Pancreas (tissue), 10 donors: Measurements from ENCODE around the gene ZNF362. TPM values are rescaled to one million over a fixed set of nuclear protein-coding genes. Genes with fewer than 3 reads are reported as not detected.

ENCODE experiments used
- ATAC-seq, 4 donors: fragments of 200-7000 bp; cut with Tn5 transposase; one replicate each; pipeline versions ENCODE4 v1.8.0 to v1.9.1; 2020; ENCODE audit warnings: mild to moderate bottlenecking in 4 of 4, moderate library complexity in 4 of 4
- DNase-seq, 6 donors: peaks; one replicate each; pipeline ENCODE4 v3.0.0-alpha.2; 2020
- FAIRE-seq: peaks from 2 replicates; lab custom pipeline; 2012; peaks lifted over from hg19 to GRCh38; lab: Jason Lieb, UNC
- H3K27ac ChIP-seq, 4 donors: fragments of 200-600 bp; sonication (generic); 1 replicate in 3 of 4; 2 replicates in 1 of 4; pipeline versions ENCODE4 v1.5.0 to v1.8.0; 2020
- H3K27me3 ChIP-seq, 4 donors: fragments of 200-600 bp; one replicate each; pipeline ENCODE4 v1.8.0; 2021
- H3K36me3 ChIP-seq, 3 donors: fragments of 200-600 bp; sonication (generic) in 1 of 3; one replicate each; pipeline versions ENCODE4 v1.5.0 to v1.8.0; 2020 to 2021
- H3K4me1 ChIP-seq, 3 donors: fragments of 200-600 bp; one replicate each; pipeline ENCODE4 v1.8.0; 2021
- H3K4me3 ChIP-seq, 4 donors: fragments of 200-600 bp; sonication (generic) in 2 of 4; one replicate each; pipeline versions ENCODE4 v1.5.0 to v1.8.0; 2020 to 2021
- H3K9me3 ChIP-seq, 4 donors: fragments of 200-600 bp; one replicate each; pipeline ENCODE4 v1.8.0; 2021
- WGBS, 2 donors: extraction: QIAGEN DNeasy Blood & Tissue Kit; methylation state at CpG; one replicate each; pipeline ENCODE4 v1.1.7; 2013; 5-methylcytosine and 5-hydroxymethylcytosine counted together
- intact Hi-C, 3 donors: fragments of 100-400 bp; cut with DNase I; formaldehyde crosslinking; loops; one replicate each; pipeline versions ENCODE4 v1.11.1 to v1.14.2; 2022
- polyA plus RNA-seq, 2 donors: library from polyadenylated mRNA; stranded (reverse); fragments of 200-250 nt; gene quantifications; one replicate each; pipeline ENCODE4 v1.2.3, GENCODE V29; 2013
- total RNA-seq, 6 donors: library from RNA; stranded (reverse); fragmentation: NEBNext Ultra II Directional in 4 of 6; extraction: Animal tissue kit (Norgen Biotek cat#: 25700) in 4 of 6; gene quantifications; one replicate each; pipeline versions ENCODE4 v1.2.1 to v1.2.4, GENCODE V29; 2021 to 2023
- TF ChIP-seq, protein P1 (sequence below), 4 donors: fragments of 200-600 bp; sonication (generic) in 3 of 4; IDR thresholded peaks; one replicate each; pipeline versions ENCODE4 v1.5.0 to v1.8.0; 2021; ENCODE audit warnings: antibody characterized with exemption in 4 of 4
- donor health status: healthy with polysubstance abuse.
- donor health status: DM: no; HTN: no; CAD: no; lungs with moderate emphysema.
- donor health status: DM: no; HTN: no; CAD: no.
- donor health status: control.
- donor health status: control.
- donor health status: Bipolar disorder and iron deficiency.
- donor health status: DM: yes; HTN: yes; CAD: no.
- donor health status: DM: no; HTN: no; CAD: no.
- donor health status: DM: no; HTN: no; CAD: no.
- donor health status: DM: yes; HTN: yes; CAD: no.

ZNF362 gene
- total and polyA plus RNA-seq, 8 donors: 11.8 to 19.7 (median 13.9) TPM

DNA sequence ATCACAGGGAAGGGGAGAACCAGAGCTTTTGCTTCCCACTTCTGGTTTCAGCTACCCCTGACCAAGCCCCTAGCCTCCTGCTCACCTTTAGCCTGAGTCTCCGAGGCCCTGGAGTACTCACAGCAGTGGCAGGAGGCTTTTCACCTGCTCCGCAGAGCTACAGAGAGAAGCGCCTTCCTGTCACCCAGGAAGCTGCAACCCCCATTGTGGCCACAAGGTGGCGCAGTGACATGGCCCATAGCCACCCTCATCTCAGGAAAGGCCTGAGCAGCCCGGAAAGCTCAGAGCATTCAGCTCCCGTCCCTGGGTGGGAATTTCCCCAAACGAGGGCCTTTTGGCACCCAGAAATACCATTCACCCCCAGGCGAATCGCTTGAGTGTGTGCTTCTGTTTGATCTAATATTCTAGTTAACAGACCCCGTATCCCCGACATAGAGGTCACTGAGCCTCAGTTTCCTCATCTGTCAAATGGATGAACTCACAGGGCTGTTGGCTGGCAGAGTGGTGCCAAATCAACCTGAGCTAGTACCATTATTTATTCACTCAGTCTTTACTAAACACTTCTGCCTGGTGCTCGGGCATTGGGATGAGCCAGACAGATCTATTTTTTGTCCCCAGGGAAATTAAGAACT is 39.3 kb downstream of the ZNF362 start:
- WGBS, 2 donors: 30 to 32% methylated on average over 12 of the region's 12 CpGs
- peak; percentile 92 to 97 (median 96) for ATAC-seq
- H3K9me3 ChIP-seq: no peaks in the 10 kb centered on the region
- intact Hi-C loops: loop anchor here in 2 of 3 donors (2.0 to 10.0 kb wide), 3 partner anchors 71 to 81 kb away; no protein-coding TSS in a partner anchor
- peak; percentile 73 to 99 (median 90) for DNase-seq
- H3K4me1 ChIP-seq: no peaks in the 10 kb centered on the region
- no peak overlapping the region for H3K4me3 ChIP-seq
- no peaks in the 10 kb centered on the region for H3K27me3 ChIP-seq
- TF ChIP-seq, protein P1, sequence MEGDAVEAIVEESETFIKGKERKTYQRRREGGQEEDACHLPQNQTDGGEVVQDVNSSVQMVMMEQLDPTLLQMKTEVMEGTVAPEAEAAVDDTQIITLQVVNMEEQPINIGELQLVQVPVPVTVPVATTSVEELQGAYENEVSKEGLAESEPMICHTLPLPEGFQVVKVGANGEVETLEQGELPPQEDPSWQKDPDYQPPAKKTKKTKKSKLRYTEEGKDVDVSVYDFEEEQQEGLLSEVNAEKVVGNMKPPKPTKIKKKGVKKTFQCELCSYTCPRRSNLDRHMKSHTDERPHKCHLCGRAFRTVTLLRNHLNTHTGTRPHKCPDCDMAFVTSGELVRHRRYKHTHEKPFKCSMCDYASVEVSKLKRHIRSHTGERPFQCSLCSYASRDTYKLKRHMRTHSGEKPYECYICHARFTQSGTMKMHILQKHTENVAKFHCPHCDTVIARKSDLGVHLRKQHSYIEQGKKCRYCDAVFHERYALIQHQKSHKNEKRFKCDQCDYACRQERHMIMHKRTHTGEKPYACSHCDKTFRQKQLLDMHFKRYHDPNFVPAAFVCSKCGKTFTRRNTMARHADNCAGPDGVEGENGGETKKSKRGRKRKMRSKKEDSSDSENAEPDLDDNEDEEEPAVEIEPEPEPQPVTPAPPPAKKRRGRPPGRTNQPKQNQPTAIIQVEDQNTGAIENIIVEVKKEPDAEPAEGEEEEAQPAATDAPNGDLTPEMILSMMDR (IDR thresholded peaks at IDR 0.05): peak; percentile 92 to 100 (median 98)
- FAIRE-seq: no peak
- H3K27ac ChIP-seq: no peak overlapping the region
- H3K36me3 ChIP-seq: peaks cover 0 to 8% (median 0%) of the 10 kb centered on the region in 3 donors

DNA sequence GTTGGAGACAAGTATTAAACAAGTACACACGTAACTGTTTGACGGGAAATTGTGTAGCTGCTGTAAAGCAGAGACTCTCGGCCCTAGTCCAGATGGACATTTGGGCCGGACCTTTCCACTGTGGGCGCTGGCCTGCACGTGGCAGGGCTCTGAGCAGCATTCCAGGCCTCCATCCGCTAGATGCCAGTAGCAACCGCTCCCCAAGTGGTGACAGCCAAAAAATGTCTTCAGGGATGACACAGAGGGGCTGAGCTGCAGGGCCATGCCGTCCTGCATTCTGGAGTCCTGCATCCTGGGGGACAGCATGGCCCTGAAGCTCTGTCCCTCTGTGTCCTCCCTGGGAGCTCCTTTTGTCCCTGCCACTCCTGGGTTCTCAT is 39.8 kb downstream of the ZNF362 start:
- intact Hi-C loops: loop anchor here in 2 of 3 donors (2.0 to 10.0 kb wide), 3 partner anchors 71 to 81 kb away; no protein-coding TSS in a partner anchor
- Histone ChIP-seq H3K4me3 (no peak overlapping the region), H3K27me3 (no peaks in the 10 kb centered on the region), H3K27ac (no peak overlapping the region), H3K4me1 (no peaks in the 10 kb centered on the region), H3K9me3 (no peaks in the 10 kb centered on the region), H3K36me3 (peaks cover 0 to 8% (median 0%) of the 10 kb centered on the region in 3 donors)
- TF ChIP-seq, protein P1 (IDR thresholded peaks at IDR 0.05): no peak
- no peak for FAIRE-seq
- DNase-seq: peak in 1 of 6 donors; percentile 39
- 77 to 83% methylated on average over 9 of the region's 9 CpGs for WGBS, 2 donors
- ATAC-seq: peak in 1 of 4 donors; percentile 19

DNA sequence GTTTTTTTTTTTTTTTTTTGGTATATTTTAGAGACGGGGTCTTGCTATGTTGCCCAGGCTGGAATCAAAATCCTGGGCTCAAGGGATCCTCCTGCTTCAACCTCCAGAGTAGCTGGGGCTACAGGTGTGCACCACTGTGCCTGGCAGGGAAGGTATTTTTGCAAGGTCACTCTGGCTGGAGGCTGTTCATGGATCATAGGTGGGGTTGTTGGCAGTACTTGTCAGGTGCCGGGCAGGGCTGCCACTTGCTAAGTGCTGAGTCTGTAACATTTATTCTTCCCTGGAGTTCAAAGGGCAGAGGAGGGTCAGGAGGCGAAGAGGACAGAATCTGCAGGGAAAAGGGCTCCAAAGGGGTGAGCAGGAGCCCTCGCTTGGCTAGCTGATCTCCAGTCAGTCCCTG is 40.5 kb downstream of the ZNF362 start:
- Histone ChIP-seq H3K9me3 (no peaks in the 10 kb centered on the region), H3K27ac (no peak overlapping the region), H3K27me3 (no peaks in the 10 kb centered on the region), H3K4me3 (no peak overlapping the region), H3K36me3 (peaks cover 0 to 8% (median 0%) of the 10 kb centered on the region in 3 donors), H3K4me1 (no peaks in the 10 kb centered on the region)
- ATAC-seq: no peak
- intact Hi-C loops: loop anchor here in 2 of 3 donors (2.0 to 10.0 kb wide), 3 partner anchors 70 to 82 kb away; no protein-coding TSS in a partner anchor
- TF ChIP-seq, protein P1 (IDR thresholded peaks at IDR 0.05): no peak
- no peak for FAIRE-seq
- DNase-seq: peak in 1 of 6 donors; percentile 30
- 70 to 97% methylated on average over 4 of the region's 4 CpGs for WGBS, 2 donors

DNA sequence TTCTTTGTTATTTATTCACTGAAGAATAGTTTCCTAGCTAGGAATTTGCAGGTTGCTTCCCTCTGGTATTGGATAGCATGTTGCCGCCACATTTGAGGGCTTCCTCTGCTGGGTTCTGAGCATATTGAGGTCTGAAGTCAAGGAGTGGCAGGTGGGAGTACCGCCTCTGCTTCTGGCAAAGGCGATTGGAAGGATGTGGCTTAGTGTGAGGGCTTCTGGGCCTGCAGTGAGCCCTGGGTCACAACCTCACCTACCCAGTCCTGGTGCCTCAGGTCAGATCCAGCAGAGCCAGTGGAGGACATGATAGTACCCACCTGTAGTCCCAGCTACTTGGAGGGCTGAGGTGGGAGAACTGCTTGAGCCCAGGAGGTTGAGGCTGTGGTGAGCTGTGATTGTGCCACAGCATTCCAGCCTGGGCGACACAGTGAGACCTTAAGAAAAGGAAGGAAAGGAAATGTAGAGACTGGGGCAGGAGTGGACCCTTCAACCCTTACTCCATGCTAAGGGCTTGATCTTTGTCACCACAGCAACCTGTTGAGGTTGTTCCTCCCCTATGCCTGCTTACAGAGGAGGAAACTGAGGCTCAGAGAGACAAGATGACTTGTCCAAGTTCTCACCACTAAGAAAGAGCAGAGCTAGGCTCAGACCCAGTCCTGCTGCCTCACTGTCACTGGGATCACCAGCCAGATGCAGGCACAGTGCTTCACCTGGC is 41.8 kb downstream of the ZNF362 start:
- H3K36me3 ChIP-seq: peaks cover 0 to 8% (median 0%) of the 10 kb centered on the region in 3 donors

More for the DNA sequence above, 41.8 kb downstream of the ZNF362 start:
- Histone ChIP-seq H3K27ac (no peak overlapping the region), H3K9me3 (no peaks in the 10 kb centered on the region), H3K4me3 (no peak overlapping the region), H3K4me1 (no peaks in the 10 kb centered on the region), H3K27me3 (no peaks in the 10 kb centered on the region)
- FAIRE-seq: no peak
- peak in 1 of 6 donors; percentile 23 for DNase-seq
- intact Hi-C loops: loop anchor here in 2 of 3 donors (2.0 to 10.0 kb wide), 3 partner anchors 69 to 83 kb away; no protein-coding TSS in a partner anchor
- WGBS, 2 donors: 92 to 95% methylated on average over 4 of the region's 4 CpGs
- ATAC-seq: no peak
- TF ChIP-seq, protein P1 (IDR thresholded peaks at IDR 0.05): no peak
